ENCODE data around the gene TLCD2. TPM values are rescaled to one million over a fixed set of nuclear protein-coding genes. Genes with fewer than 3 reads are reported as not detected.
A peak's percentile ranks its signal among the peaks of the same experiment; 100 is the strongest.

TLCD2 gene
- total and polyA plus RNA-seq, 9 of the 15 experiments (the other 6 are each of a cell fraction or from before 2014, with no cell fraction given): 0.10 to 0.89 (median 0.58) TPM

DNA sequence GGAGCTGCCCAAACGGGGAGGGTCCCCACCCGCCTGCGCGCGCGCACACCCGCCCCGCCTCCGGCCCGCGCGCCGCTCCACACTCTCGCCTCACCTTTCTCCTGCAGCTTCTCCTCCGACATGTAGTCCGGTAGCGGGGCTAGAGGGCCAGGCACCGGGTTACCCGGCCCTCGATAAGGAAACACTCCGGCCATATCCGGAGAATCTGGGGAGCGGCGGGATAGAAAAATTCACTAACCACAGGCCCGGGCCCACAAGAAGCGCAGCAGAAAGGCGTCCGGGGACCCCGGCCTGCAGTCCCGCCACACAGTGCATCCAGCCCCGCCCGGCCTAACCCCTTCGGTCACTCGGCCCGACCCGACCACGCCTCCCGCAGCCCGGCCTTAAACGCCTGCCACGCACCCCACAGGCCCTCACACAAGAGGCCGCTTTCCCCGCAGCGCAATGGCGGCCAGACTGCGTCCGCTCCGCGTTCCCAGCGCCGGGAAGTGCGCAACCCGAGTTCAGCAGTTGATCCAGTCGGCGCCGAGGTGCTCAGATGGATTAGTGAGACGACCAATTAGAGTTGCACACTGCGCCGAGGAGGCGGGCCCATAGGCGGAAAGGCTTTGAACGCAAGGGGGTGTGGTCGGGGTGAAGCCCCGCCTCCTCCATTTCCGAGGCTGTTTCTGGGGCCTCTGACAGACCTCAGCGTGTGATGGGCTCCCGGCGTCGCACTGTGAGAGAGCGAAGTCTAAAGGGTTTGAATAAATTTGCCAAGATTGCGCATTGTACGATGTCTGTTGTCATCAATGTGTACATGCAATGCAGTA, 25.6 kb downstream of the TLCD2 start, which contains the start of gene PRPF8 (continued):
- TF ChIP-seq, protein P1, sequence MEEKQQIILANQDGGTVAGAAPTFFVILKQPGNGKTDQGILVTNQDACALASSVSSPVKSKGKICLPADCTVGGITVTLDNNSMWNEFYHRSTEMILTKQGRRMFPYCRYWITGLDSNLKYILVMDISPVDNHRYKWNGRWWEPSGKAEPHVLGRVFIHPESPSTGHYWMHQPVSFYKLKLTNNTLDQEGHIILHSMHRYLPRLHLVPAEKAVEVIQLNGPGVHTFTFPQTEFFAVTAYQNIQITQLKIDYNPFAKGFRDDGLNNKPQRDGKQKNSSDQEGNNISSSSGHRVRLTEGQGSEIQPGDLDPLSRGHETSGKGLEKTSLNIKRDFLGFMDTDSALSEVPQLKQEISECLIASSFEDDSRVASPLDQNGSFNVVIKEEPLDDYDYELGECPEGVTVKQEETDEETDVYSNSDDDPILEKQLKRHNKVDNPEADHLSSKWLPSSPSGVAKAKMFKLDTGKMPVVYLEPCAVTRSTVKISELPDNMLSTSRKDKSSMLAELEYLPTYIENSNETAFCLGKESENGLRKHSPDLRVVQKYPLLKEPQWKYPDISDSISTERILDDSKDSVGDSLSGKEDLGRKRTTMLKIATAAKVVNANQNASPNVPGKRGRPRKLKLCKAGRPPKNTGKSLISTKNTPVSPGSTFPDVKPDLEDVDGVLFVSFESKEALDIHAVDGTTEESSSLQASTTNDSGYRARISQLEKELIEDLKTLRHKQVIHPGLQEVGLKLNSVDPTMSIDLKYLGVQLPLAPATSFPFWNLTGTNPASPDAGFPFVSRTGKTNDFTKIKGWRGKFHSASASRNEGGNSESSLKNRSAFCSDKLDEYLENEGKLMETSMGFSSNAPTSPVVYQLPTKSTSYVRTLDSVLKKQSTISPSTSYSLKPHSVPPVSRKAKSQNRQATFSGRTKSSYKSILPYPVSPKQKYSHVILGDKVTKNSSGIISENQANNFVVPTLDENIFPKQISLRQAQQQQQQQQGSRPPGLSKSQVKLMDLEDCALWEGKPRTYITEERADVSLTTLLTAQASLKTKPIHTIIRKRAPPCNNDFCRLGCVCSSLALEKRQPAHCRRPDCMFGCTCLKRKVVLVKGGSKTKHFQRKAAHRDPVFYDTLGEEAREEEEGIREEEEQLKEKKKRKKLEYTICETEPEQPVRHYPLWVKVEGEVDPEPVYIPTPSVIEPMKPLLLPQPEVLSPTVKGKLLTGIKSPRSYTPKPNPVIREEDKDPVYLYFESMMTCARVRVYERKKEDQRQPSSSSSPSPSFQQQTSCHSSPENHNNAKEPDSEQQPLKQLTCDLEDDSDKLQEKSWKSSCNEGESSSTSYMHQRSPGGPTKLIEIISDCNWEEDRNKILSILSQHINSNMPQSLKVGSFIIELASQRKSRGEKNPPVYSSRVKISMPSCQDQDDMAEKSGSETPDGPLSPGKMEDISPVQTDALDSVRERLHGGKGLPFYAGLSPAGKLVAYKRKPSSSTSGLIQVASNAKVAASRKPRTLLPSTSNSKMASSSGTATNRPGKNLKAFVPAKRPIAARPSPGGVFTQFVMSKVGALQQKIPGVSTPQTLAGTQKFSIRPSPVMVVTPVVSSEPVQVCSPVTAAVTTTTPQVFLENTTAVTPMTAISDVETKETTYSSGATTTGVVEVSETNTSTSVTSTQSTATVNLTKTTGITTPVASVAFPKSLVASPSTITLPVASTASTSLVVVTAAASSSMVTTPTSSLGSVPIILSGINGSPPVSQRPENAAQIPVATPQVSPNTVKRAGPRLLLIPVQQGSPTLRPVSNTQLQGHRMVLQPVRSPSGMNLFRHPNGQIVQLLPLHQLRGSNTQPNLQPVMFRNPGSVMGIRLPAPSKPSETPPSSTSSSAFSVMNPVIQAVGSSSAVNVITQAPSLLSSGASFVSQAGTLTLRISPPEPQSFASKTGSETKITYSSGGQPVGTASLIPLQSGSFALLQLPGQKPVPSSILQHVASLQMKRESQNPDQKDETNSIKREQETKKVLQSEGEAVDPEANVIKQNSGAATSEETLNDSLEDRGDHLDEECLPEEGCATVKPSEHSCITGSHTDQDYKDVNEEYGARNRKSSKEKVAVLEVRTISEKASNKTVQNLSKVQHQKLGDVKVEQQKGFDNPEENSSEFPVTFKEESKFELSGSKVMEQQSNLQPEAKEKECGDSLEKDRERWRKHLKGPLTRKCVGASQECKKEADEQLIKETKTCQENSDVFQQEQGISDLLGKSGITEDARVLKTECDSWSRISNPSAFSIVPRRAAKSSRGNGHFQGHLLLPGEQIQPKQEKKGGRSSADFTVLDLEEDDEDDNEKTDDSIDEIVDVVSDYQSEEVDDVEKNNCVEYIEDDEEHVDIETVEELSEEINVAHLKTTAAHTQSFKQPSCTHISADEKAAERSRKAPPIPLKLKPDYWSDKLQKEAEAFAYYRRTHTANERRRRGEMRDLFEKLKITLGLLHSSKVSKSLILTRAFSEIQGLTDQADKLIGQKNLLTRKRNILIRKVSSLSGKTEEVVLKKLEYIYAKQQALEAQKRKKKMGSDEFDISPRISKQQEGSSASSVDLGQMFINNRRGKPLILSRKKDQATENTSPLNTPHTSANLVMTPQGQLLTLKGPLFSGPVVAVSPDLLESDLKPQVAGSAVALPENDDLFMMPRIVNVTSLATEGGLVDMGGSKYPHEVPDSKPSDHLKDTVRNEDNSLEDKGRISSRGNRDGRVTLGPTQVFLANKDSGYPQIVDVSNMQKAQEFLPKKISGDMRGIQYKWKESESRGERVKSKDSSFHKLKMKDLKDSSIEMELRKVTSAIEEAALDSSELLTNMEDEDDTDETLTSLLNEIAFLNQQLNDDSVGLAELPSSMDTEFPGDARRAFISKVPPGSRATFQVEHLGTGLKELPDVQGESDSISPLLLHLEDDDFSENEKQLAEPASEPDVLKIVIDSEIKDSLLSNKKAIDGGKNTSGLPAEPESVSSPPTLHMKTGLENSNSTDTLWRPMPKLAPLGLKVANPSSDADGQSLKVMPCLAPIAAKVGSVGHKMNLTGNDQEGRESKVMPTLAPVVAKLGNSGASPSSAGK (IDR thresholded peaks at IDR 0.05): 0 out of 2 replicates have a peak, but pooled peaks have one; percentile 20
- TF ChIP-seq, protein P2, sequence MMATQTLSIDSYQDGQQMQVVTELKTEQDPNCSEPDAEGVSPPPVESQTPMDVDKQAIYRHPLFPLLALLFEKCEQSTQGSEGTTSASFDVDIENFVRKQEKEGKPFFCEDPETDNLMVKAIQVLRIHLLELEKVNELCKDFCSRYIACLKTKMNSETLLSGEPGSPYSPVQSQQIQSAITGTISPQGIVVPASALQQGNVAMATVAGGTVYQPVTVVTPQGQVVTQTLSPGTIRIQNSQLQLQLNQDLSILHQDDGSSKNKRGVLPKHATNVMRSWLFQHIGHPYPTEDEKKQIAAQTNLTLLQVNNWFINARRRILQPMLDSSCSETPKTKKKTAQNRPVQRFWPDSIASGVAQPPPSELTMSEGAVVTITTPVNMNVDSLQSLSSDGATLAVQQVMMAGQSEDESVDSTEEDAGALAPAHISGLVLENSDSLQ (IDR thresholded peaks at IDR 0.05): peak; percentile 98
- no peak for TF ChIP-seq RFX7 (CRISPR knock-in tag; IDR thresholded peaks at IDR 0.05)
- peak; percentile 97 for TF ChIP-seq POLR2G (IDR thresholded peaks at IDR 0.05; ENCODE audit: low read depth, low read length)
- TF ChIP-seq CREB1 (IDR thresholded peaks at IDR 0.05): peak; percentile 47; the same call in 1 of the 2 replicates
- TF ChIP-seq CREB1 (CRISPR knock-in tag; IDR thresholded peaks at IDR 0.05): 0 out of 2 replicates have a peak, but pooled peaks have one; percentile 41
- TF ChIP-seq, protein P3, sequence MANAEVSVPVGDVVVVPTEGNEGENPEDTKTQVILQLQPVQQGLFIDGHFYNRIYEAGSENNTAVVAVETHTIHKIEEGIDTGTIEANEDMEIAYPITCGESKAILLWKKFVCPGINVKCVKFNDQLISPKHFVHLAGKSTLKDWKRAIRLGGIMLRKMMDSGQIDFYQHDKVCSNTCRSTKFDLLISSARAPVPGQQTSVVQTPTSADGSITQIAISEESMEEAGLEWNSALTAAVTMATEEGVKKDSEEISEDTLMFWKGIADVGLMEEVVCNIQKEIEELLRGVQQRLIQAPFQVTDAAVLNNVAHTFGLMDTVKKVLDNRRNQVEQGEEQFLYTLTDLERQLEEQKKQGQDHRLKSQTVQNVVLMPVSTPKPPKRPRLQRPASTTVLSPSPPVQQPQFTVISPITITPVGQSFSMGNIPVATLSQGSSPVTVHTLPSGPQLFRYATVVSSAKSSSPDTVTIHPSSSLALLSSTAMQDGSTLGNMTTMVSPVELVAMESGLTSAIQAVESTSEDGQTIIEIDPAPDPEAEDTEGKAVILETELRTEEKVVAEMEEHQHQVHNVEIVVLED (CRISPR knock-in tag; IDR thresholded peaks at IDR 0.05): peak; percentile 30; the same call in 1 of the 2 replicates
- TF ChIP-seq, protein P4, sequence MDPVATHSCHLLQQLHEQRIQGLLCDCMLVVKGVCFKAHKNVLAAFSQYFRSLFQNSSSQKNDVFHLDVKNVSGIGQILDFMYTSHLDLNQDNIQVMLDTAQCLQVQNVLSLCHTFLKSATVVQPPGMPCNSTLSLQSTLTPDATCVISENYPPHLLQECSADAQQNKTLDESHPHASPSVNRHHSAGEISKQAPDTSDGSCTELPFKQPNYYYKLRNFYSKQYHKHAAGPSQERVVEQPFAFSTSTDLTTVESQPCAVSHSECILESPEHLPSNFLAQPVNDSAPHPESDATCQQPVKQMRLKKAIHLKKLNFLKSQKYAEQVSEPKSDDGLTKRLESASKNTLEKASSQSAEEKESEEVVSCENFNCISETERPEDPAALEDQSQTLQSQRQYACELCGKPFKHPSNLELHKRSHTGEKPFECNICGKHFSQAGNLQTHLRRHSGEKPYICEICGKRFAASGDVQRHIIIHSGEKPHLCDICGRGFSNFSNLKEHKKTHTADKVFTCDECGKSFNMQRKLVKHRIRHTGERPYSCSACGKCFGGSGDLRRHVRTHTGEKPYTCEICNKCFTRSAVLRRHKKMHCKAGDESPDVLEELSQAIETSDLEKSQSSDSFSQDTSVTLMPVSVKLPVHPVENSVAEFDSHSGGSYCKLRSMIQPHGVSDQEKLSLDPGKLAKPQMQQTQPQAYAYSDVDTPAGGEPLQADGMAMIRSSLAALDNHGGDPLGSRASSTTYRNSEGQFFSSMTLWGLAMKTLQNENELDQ (CRISPR knock-in tag; IDR thresholded peaks at IDR 0.05; ENCODE audit: borderline replicate concordance): peak; percentile 60; the same call in 1 of the 2 replicates
